Kidney (tissue), 14 donors: ENCODE data around the gene CSAG3. TPM values are rescaled to one million over a fixed set of nuclear protein-coding genes. Genes with fewer than 3 reads are reported as not detected.
A peak's percentile ranks its signal among the peaks of the same experiment; 100 is the strongest.
"Not testable (repeated sequence)": the region's sequence is repeated elsewhere in the genome, so short reads cannot be mapped to it uniquely, and the experiment has no call there.

Source experiments
- DNase-seq, 5 donors: peaks; one replicate each; pipeline ENCODE4 v3.0.0-alpha.2; 2013 to 2020
- FAIRE-seq: peaks from 2 replicates; lab custom pipeline; 2012; peaks lifted over from hg19 to GRCh38; lab: Jason Lieb, UNC
- H3K27ac ChIP-seq, 2 donors: one replicate each; pipeline ENCODE4 v1.7.0; 2013; ENCODE audit warnings: low read depth in 2 of 2, low read length in 2 of 2, inconsistent platforms in 1 of 2
- H3K27me3 ChIP-seq: one replicate; pipeline ENCODE4 v1.7.1; 2013; ENCODE audit warnings: low read length, inconsistent platforms; ENCODE audit not compliant: control insufficient read depth, insufficient read depth
- H3K36me3 ChIP-seq, 3 donors: one replicate each; pipeline versions ENCODE4 v1.7.0 to v1.7.1; 2013; ENCODE audit warnings: low read length in 3 of 3, control low read depth in 1 of 3, inconsistent platforms in 1 of 3; ENCODE audit not compliant: insufficient read depth in 3 of 3, control insufficient read depth in 2 of 3
- H3K4me1 ChIP-seq, 3 donors: one replicate each; pipeline versions ENCODE4 v1.7.0 to v1.7.1; 2013; ENCODE audit warnings: low read length in 3 of 3, inconsistent platforms in 1 of 3, low read depth in 1 of 3; ENCODE audit not compliant: control insufficient read depth in 2 of 3, insufficient read depth in 2 of 3
- H3K4me3 ChIP-seq, 3 donors: one replicate each; pipeline versions ENCODE4 v1.7.0 to v1.8.1; 2013; ENCODE audit warnings: low read length in 3 of 3, control low read depth in 1 of 3, inconsistent platforms in 1 of 3
- H3K9ac ChIP-seq, 3 donors: one replicate each; pipeline versions ENCODE4 v1.7.0 to v1.7.1; 2013; ENCODE audit warnings: low read length in 3 of 3, control low read depth in 1 of 3, inconsistent platforms in 1 of 3
- H3K9me3 ChIP-seq, 3 donors: one replicate each; pipeline versions ENCODE4 v1.7.0 to v1.7.1; 2013; ENCODE audit warnings: low read length in 3 of 3, control low read depth in 1 of 3, inconsistent platforms in 1 of 3; ENCODE audit not compliant: control insufficient read depth in 2 of 3, insufficient read depth in 1 of 3
- CTCF ChIP-seq: IDR thresholded peaks from 3 replicates; pipeline ENCODE4 v1.5.1; 2012; ENCODE audit warnings: mild to moderate bottlenecking, moderate library complexity, borderline replicate concordance; ENCODE audit not compliant: insufficient read depth; ENCODE audit errors: extremely low read depth
- intact Hi-C: fragments of 100-400 bp; cut with DNase I; formaldehyde crosslinking; loops from one replicate; pipeline ENCODE4 v1.11.1; 2022
- polyA plus RNA-seq: library from polyadenylated mRNA; stranded (reverse); fragments of 350-450 nt; fragmentation: Illumina TruSeq; extraction: RNeasy Lipid Tissue Mini Kit (QIAGEN cat#74804); gene quantifications from one replicate; pipeline ENCODE4 v1.2.3, GENCODE V29; 2014; ENCODE audit warnings: low read depth, low replicate concordance; ENCODE audit not compliant: insufficient read depth
- total RNA-seq: library from RNA; stranded (reverse); fragmentation: NEBNext Ultra II Directional; extraction: Animal tissue kit (Norgen Biotek cat#: 25700); gene quantifications from one replicate; pipeline ENCODE4 v1.2.1, GENCODE V29; 2021
- donor health status: control.
- donor health status: control.
- donor health status: control.
- donor health status: control.
- donor health status: control.
- donor health status: DM: yes; HTN: yes; CAD: no.
- donor health status: Normal renal cell carcinoma (clear cell type).

Gene CSAG3
- total and polyA plus RNA-seq, 2 donors from 2014 or later = not detected

DNA sequence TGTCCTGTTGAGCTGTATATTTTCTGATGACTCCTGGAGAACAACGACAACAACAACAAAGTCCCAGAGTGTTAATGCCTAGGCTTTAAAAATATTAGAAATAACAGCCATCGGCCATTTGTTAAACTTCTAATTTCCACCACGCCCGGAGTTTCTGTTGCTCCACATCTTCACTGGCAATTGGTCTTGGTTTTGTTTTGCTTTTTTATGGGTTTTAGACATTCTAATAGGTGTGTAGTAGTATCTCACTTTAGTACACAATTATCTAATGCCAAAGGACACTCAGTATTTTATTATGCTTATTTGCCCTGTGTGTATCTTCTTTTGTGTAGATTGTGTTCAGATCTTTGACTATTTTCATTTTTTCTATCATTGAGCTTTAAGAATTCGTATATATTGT, 20.5 kb upstream of the CSAG3 start:
- Histone ChIP-seq H3K27me3 (no peaks in the 10 kb centered on the region), H3K27ac (no peak overlapping the region), H3K36me3 (no peaks in the 10 kb centered on the region), H3K9ac (no peak overlapping the region), H3K9me3 (no peaks in the 10 kb centered on the region), H3K4me1 (no peaks in the 10 kb centered on the region), H3K4me3 (no peak overlapping the region)
- FAIRE-seq = no peak
- no peak for TF ChIP-seq CTCF
- no peak for DNase-seq
- intact Hi-C loops = no loop called here

DNA sequence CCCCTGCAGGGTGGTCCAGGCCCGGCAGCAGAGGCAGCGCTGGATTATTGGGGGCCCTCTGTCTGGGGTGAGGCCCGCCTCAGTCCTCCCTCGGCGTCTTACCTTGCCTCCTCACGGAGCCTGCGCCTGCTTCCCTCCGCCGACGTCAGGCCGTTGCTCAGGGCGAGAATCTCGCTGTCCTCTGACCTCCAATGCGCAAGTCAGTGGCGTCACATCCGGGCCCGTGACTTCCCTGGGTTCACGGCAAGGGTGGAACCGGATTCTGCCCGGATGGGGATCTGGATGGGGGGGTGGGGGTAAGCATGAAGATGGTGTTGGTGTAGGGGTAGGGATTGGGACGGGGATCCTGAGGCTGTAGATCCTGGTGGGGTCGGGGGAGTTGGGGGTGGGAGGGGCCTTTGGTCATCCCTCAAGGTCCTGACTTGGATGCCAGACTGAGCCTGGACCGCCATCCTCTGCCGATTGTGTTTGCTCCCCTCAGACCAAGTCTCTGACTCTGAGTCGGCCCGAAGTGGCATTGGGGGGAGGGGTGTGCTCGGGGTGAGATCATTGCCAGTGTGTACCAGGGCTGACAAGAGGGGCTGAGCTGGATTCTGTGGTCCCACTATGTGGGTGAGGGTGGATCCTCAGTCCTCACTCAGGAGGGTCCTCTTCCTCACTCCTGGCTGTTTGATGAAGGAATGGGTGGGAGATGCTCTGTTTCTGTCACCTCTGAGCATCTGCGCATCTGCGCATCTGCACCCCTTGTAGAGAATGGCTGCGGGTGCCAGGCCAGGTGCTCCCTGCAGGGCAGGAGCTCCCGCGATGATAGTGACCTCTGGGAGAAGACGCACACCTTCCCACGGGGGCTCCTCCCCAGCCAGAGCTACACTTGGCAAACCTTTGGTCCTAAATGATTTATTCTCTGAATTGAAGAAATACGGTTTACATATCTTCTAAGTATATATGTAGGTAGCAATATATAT, 5.0 kb upstream of the CSAG3 start, which contains the start of gene MAGEA2:
TSS of gene MAGEA2 (minus strand) at position 157 of the 965 bp plus-strand sequence. CDS start 2,479 bp downstream, outside the sequence.
- not testable (repeated sequence) for H3K36me3 ChIP-seq

GRCh38 chrX:152754871-152755270, 4.1 kb upstream of the CSAG3 start:
- FAIRE-seq, H3K27ac ChIP-seq, H3K36me3 ChIP-seq, H3K27me3 ChIP-seq, H3K4me1 ChIP-seq, H3K9me3 ChIP-seq, DNase-seq, H3K4me3 ChIP-seq, intact Hi-C loops, H3K9ac ChIP-seq: not testable (repeated sequence)

More for the DNA sequence above, 5.0 kb upstream of the CSAG3 start, which contains the start of gene MAGEA2:
- H3K27ac ChIP-seq, DNase-seq, H3K9ac ChIP-seq, H3K9me3 ChIP-seq, H3K4me1 ChIP-seq, H3K4me3 ChIP-seq, FAIRE-seq, intact Hi-C loops, H3K27me3 ChIP-seq: not testable (repeated sequence)

- H3K27ac ChIP-seq, H3K4me1 ChIP-seq, H3K4me3 ChIP-seq, H3K36me3 ChIP-seq, DNase-seq, FAIRE-seq, intact Hi-C loops, H3K27me3 ChIP-seq, H3K9me3 ChIP-seq, H3K9ac ChIP-seq: not testable (repeated sequence)
Observed at GRCh38 chrX:152759544-152759943, 526 bp downstream of the CSAG3 start.

DNA sequence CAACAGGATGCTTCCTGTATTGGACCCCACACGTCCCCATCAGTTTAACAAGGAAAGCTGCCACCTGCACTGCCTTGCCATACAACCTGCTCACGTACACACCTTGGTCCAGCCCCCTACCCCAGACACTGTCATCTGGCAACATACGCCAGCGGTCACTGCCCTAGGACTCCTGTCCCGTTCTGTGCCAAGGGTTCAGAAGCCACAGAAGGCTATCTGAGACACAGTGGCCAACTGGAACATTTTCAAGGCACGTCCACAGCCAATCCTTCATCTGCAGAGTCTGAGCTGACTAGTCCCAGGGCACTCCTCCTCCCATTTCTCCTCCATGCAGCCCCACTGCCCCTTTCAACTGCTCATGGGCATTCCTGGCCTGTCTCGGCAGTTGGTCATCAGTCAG, 2.6 kb downstream of the CSAG3 start:
- H3K4me3 ChIP-seq, intact Hi-C loops, H3K9me3 ChIP-seq, H3K36me3 ChIP-seq, H3K4me1 ChIP-seq, DNase-seq, H3K27me3 ChIP-seq, FAIRE-seq, H3K9ac ChIP-seq, H3K27ac ChIP-seq: not testable (repeated sequence)

- DNase-seq = peak in 1 of 5 donors; percentile 27
- H3K27ac ChIP-seq, H3K9ac ChIP-seq, H3K27me3 ChIP-seq, H3K4me1 ChIP-seq, intact Hi-C loops, H3K4me3 ChIP-seq, H3K9me3 ChIP-seq, H3K36me3 ChIP-seq, FAIRE-seq: not testable (repeated sequence)
Observed at GRCh38 chrX:152766562-152766961, 7.5 kb downstream of the CSAG3 start.

DNA sequence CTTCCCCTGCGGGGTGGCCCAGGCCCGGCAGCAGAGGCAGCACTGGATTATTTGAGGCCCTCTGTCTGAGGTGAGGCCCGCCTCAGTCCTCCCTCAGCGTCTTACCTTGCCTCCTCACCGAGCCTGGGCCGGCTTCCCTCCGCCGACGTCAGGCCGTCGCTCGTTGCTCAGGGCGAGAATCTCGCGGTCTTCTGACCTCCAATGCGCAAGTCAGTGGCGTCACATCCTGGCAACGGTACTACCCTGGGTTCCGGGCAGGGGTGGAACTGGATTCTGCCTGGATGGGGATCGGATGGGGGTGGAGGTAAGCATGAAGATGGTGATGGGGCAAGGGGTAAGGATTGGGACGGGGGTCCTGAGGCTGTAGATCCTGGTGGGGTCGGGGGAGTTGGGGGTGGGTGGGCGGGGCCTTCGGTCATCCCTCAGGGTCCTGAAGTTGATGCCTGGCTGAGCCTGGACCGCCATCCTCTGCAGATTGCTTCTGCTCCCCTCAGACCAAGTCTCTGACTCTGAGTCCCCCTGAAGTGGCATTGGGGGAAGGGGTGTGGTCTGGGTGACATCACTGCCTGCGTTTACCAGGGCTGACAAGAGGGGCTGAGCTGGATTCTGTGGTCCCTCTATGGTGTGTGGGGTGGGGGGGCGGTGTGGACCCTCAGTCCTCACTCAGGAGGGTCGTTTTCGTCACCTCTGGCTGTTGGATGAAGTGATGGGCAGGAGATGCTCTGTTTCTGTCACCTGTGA, 10.7 kb downstream of the CSAG3 start, which contains the start of gene MAGEA6:
TSS of gene MAGEA6 (minus strand) at position 141 of the 741 bp plus-strand sequence. CDS start 2,039 bp downstream, outside the sequence.
- DNase-seq, FAIRE-seq, intact Hi-C loops: not testable (repeated sequence)

More for the DNA sequence above, 10.7 kb downstream of the CSAG3 start, which contains the start of gene MAGEA6:
- not testable (repeated sequence) for H3K9ac ChIP-seq, H3K27ac ChIP-seq, H3K4me3 ChIP-seq, H3K9me3 ChIP-seq, H3K4me1 ChIP-seq, H3K27me3 ChIP-seq, H3K36me3 ChIP-seq
